Measurements from ENCODE around the gene LRRC4C. TPM values are rescaled to one million over a fixed set of nuclear protein-coding genes. Genes with fewer than 3 reads are reported as not detected.

LRRC4C gene
- total and polyA plus RNA-seq, 11 donors = 0.08 to 1.2 (median 0.48) TPM; not detected in 1

DNA sequence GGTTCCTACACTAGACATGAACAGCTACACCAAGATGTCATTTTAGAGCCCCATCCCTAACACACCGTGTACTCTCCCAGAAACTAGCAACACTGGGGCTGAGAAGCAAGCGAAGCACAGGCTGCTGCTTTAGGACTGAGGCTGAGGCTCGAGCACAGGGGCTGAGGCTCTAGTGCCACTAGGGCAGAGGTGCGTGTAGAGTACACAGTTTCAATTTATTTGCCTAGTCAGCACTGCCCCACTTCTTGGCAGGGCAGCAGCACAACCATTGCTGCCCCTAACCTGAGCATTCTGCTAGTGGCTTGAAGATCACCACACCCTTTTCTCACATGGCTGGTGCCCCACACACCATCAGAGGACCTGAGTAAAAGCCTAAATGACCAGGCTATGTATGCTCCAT, 713.2 kb downstream of the LRRC4C start:
- intact Hi-C loops (cut with DNase I) = loop anchor here in 2 of 10 donors (10.0 kb wide), 1 partner anchor 59 kb away; no protein-coding TSS in a partner anchor
- no peaks in the 10 kb centered on the region for H3K36me3 ChIP-seq
- H3K27me3 ChIP-seq = no peaks in the 10 kb centered on the region
- H3K27ac ChIP-seq = no peak overlapping the region
- TF ChIP-seq, protein P1, sequence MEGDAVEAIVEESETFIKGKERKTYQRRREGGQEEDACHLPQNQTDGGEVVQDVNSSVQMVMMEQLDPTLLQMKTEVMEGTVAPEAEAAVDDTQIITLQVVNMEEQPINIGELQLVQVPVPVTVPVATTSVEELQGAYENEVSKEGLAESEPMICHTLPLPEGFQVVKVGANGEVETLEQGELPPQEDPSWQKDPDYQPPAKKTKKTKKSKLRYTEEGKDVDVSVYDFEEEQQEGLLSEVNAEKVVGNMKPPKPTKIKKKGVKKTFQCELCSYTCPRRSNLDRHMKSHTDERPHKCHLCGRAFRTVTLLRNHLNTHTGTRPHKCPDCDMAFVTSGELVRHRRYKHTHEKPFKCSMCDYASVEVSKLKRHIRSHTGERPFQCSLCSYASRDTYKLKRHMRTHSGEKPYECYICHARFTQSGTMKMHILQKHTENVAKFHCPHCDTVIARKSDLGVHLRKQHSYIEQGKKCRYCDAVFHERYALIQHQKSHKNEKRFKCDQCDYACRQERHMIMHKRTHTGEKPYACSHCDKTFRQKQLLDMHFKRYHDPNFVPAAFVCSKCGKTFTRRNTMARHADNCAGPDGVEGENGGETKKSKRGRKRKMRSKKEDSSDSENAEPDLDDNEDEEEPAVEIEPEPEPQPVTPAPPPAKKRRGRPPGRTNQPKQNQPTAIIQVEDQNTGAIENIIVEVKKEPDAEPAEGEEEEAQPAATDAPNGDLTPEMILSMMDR (IDR thresholded peaks at IDR 0.05) = no peak
- no peak for TF ChIP-seq POLR2A (IDR thresholded peaks at IDR 0.05)
- ATAC-seq = peak in 1 of 4 donors; percentile 13
- 50 to 82% (median 65%) methylated on average over 3 to 4 of the region's 4 CpGs for WGBS, 4 donors
- peaks cover 0 to 30% (median 6%) of the 10 kb centered on the region in 12 donors for H3K9me3 ChIP-seq
- H3K4me3 ChIP-seq = no peak overlapping the region
- H3K4me1 ChIP-seq = no peaks in the 10 kb centered on the region
- DNase-seq = no peak

DNA sequence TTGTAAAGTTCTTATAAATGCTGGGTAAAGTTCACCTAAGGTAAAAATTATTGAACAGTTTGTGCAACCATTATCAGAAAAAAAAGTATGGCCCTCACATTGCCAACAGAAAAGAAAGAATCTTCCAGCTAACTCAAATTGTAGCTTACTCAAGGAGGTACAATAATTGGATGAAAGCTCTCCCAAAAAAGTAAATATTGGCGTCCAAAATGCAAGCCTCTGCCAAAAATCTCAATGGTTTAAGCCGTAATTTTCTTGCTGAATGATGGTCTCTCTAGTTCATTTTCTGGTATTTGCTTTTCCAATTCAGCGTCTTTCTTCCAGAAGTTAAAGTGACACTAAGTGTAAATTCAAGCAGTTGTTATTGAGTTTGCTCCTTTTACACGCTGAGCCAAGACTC, 727.3 kb downstream of the LRRC4C start:
- H3K4me3 ChIP-seq = no peak overlapping the region
- DNase-seq (no peak), ATAC-seq (no peak)
- no peaks in the 10 kb centered on the region for H3K4me1 ChIP-seq
- H3K9me3 ChIP-seq = peaks cover 0 to 26% (median 5%) of the 10 kb centered on the region in 12 donors
- H3K27ac ChIP-seq = no peak overlapping the region
- H3K27me3 ChIP-seq = no peaks in the 10 kb centered on the region
- intact Hi-C loops (cut with DNase I) = no loop called here
- H3K36me3 ChIP-seq = no peaks in the 10 kb centered on the region
- TF ChIP-seq POLR2A (IDR thresholded peaks at IDR 0.05) = no peak
- TF ChIP-seq, protein P1 (IDR thresholded peaks at IDR 0.05) = no peak
- 55 to 68% (median 62%) methylated on average over 4 of the region's 4 CpGs for WGBS, 4 donors

DNA sequence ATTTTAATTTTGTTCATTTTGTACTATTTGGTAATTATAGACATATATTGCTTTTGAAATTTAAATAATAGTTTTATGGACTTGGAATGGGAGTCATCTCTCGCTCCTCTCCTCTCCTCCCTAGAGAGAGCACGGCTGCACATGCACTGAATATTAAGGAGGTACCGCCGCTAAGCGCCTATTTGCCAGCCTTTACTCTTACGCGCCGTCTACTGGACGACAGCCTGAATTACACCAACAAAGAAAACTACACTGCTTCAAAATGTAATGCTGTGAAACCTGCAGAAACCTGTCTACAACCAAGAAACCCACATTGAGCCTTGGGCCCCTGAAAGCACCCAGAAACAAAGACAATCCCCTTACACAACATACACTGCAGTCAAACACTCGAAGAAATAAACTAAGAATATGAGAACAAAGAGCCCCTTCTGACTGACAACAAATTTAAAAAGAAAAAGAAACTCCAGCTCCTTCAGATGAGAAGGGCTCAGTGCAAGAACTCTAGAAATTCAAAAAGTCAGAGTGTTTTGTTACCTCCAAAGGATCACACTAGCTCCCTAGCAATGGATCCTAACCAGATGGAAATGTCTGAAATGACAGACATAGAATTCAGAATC, 737.2 kb downstream of the LRRC4C start:
- no peak for TF ChIP-seq POLR2A (IDR thresholded peaks at IDR 0.05)
- TF ChIP-seq, protein P1 (IDR thresholded peaks at IDR 0.05) = peak in 5 of 12 donors; percentile 8 to 39 (median 31)
- 16 to 19% (median 17%) methylated on average over 10 of the region's 10 CpGs for WGBS, 4 donors
- H3K36me3 ChIP-seq = no peaks in the 10 kb centered on the region
- no peaks in the 10 kb centered on the region for H3K27me3 ChIP-seq
- ATAC-seq (no peak), DNase-seq (no peak)
- no peak overlapping the region for H3K4me3 ChIP-seq
- H3K4me1 ChIP-seq = no peaks in the 10 kb centered on the region
- no peak overlapping the region for H3K27ac ChIP-seq
- intact Hi-C loops (cut with DNase I) = no loop called here
- H3K9me3 ChIP-seq = peaks cover 0 to 8% (median 0%) of the 10 kb centered on the region in 12 donors

DNA sequence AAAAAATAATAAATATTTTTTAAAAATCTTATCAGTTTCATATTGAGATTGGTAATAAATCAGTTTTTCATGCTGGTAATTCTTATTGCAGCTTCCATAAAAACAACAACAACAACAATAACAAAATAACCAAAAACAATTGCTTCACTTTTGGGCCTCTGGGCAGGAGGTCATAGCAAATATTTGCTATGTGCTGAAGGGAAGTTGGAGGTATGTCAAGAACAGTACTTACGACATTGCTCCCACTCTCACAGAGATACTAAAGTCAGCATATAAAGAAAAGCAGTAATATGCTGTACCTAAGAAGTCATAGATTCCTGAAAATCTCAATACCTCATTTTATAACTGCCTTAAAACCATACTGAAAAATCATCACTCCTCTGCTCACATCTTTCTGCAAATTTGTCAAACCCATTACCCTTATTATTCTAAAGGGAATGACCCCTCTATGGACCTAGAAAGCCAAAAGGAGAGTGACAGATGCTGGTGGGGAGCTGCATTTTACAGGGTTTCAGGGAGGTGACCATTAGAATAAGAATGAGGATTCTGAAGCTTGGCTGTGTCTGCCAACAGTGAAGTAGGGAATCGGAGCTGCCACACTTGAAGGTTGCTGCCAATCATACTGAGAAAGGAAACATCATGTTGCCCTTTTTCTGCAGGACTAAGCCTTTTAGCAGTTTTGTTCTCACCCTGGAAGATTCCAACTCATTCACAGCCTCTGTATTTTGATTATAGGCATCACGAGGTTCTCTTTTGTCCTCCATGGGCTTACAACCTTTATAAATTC, 742.9 kb downstream of the LRRC4C start:
- H3K27me3 ChIP-seq = no peaks in the 10 kb centered on the region
- H3K4me3 ChIP-seq = no peak overlapping the region
- H3K36me3 ChIP-seq = no peaks in the 10 kb centered on the region
- H3K4me1 ChIP-seq = no peaks in the 10 kb centered on the region
- peaks cover 0 to 9% (median 0%) of the 10 kb centered on the region in 12 donors for H3K9me3 ChIP-seq
- TF ChIP-seq, protein P1 (IDR thresholded peaks at IDR 0.05) = no peak
- no peak for TF ChIP-seq POLR2A (IDR thresholded peaks at IDR 0.05)
- intact Hi-C loops (cut with DNase I) = no loop called here
- ATAC-seq = no peak
- 40 to 46% (median 41%) methylated on average over 3 of the region's 3 CpGs for WGBS, 4 donors
- no peak overlapping the region for H3K27ac ChIP-seq
- DNase-seq = no peak

Data from heart left ventricle (tissue), 16 donors.